HepG2 (cell line): ENCODE results near the gene TBC1D3K. TPM values are rescaled to one million over a fixed set of nuclear protein-coding genes. Genes with fewer than 3 reads are reported as not detected.

ENCODE experiments used
- BRCA1 ChIP-seq: sonication (generic); formaldehyde crosslinking; IDR thresholded peaks from 2 replicates; pipeline ENCODE4 v1.4.0; 2020; ENCODE audit warnings: missing genetic modification reagents
- CEBPG ChIP-seq: IDR thresholded peaks from 2 replicates; pipeline ENCODE4 v1.6.1; 2016
- EP300 ChIP-seq, 3 experiments: sonication (generic) in 1 of 3; formaldehyde crosslinking in 1 of 3; IDR thresholded peaks; 2 replicates each; pipeline versions ENCODE4 v1.5.1 to v1.6.1; 2011 to 2020; ENCODE audit warnings: low read depth in 2 of 3, low read length in 2 of 3, borderline replicate concordance in 1 of 3, improper control_type of control experiment in 1 of 3, mild to moderate bottlenecking in 1 of 3, missing genetic modification reagents in 1 of 3, moderate library complexity in 1 of 3
- ETV5 ChIP-seq: IDR thresholded peaks from 2 replicates; pipeline ENCODE4 v1.6.1; 2018; ENCODE audit warnings: missing biosample characterization, missing genetic modification reagents, inconsistent platforms, borderline replicate concordance
- FOXJ3 ChIP-seq: sonication (generic); formaldehyde crosslinking; IDR thresholded peaks from 2 replicates; pipeline ENCODE4 v1.4.0; 2020; ENCODE audit warnings: missing genetic modification reagents, mild to moderate bottlenecking, borderline replicate concordance
- GABPA ChIP-seq, 2 experiments: IDR thresholded peaks; 2 replicates each; pipeline ENCODE4 v1.6.1; 2011 to 2016; ENCODE audit warnings: low read depth in 2 of 2, low read length in 1 of 2, missing biosample characterization in 1 of 2, missing genetic modification characterization in 1 of 2
- HMG20B ChIP-seq: conservative IDR thresholded peaks from 2 replicates; pipeline ENCODE4 v1.6.1; 2016; ENCODE audit warnings: missing genetic modification reagents, missing compliant biosample characterization
- IRX3 ChIP-seq: sonication (generic); formaldehyde crosslinking; IDR thresholded peaks from 2 replicates; pipeline ENCODE4 v1.8.1; 2023; ENCODE audit warnings: mild to moderate bottlenecking, low read depth, missing genetic modification reagents, borderline replicate concordance
- KMT2B ChIP-seq: IDR thresholded peaks from 2 replicates; pipeline ENCODE4 v1.6.1; 2016; ENCODE audit warnings: missing genetic modification reagents, missing compliant biosample characterization
- PAX8 ChIP-seq: sonication (generic); formaldehyde crosslinking; IDR thresholded peaks from 2 replicates; pipeline ENCODE4 v1.8.0; 2022; ENCODE audit warnings: mild to moderate bottlenecking, missing genetic modification reagents, borderline replicate concordance
- REL ChIP-seq: sonication (generic); formaldehyde crosslinking; conservative IDR thresholded peaks from 2 replicates; pipeline ENCODE4 v1.8.0; 2022; ENCODE audit warnings: mild to moderate bottlenecking, missing genetic modification reagents, moderate library complexity
- REXO4 ChIP-seq: sonication (generic); formaldehyde crosslinking; IDR thresholded peaks from 2 replicates; pipeline ENCODE4 v1.8.0; 2022; ENCODE audit warnings: missing genetic modification reagents, mild to moderate bottlenecking, borderline replicate concordance
- SRSF1 ChIP-seq: fragments of 200-400 bp; formaldehyde crosslinking; optimal IDR thresholded peaks from 2 replicates; pipeline ENCODE3; 2017; ENCODE audit warnings: mild to moderate bottlenecking, low read depth, low read length, moderate library complexity
- ZBTB3 ChIP-seq: sonication (generic); formaldehyde crosslinking; IDR thresholded peaks from 2 replicates; pipeline ENCODE4 v1.4.0; 2020; ENCODE audit warnings: low read depth, mild to moderate bottlenecking, moderate library complexity, missing genetic modification reagents, borderline replicate concordance
- ZNF124 ChIP-seq: sonication (generic); formaldehyde crosslinking; IDR thresholded peaks from 2 replicates; pipeline ENCODE4 v1.4.0; 2020; ENCODE audit warnings: missing genetic modification reagents
- polyA plus RNA-seq, 8 experiments: library from polyadenylated mRNA; depleted of rRNA in 3 of 8; stranded (reverse) in 7 of 8; unstranded in 1 of 8; fragments of >200 nt; fragmentation: Illumina TruSeq in 4 of 8; extraction: Trizol in 4 of 8; gene quantifications; 2 replicates each; pipeline versions ENCODE4 v1.2.1 to v1.2.3, GENCODE V29; 2011 to 2016; ENCODE audit warnings: low read depth in 4 of 8, missing spikeins in 1 of 8, mixed read lengths in 1 of 8; ENCODE audit not compliant: insufficient read depth in 1 of 8
- total RNA-seq, 5 experiments: library from RNA; depleted of rRNA; stranded (reverse); fragments of >200 nt; fragmentation: Illumina TruSeq; extraction: Trizol; gene quantifications; 2 replicates each; pipeline ENCODE4 v1.2.3, GENCODE V29; 2016; ENCODE audit warnings: low read depth in 1 of 5
- TF ChIP-seq, protein P1 (sequence below): sonication (generic); formaldehyde crosslinking; IDR thresholded peaks from 2 replicates; pipeline ENCODE4 v1.4.0; 2020; ENCODE audit warnings: missing genetic modification reagents; ENCODE audit errors: not compliant biosample characterization
- TF ChIP-seq, protein P2 (sequence below): sonication (generic); formaldehyde crosslinking; IDR thresholded peaks from 2 replicates; pipeline ENCODE4 v1.4.0; 2020; ENCODE audit warnings: mild to moderate bottlenecking, missing genetic modification reagents
- TF ChIP-seq, protein P3 (sequence below): sonication (generic); formaldehyde crosslinking; IDR thresholded peaks from 2 replicates; pipeline ENCODE4 v1.8.0; 2022; ENCODE audit warnings: missing genetic modification reagents, mild to moderate bottlenecking, inconsistent platforms, borderline replicate concordance
- TF ChIP-seq, protein P4 (sequence below): sonication (generic); formaldehyde crosslinking; IDR thresholded peaks from 2 replicates; pipeline ENCODE4 v1.5.1; 2020; ENCODE audit warnings: missing genetic modification reagents, mild to moderate bottlenecking, borderline replicate concordance

The TBC1D3K gene
- total and polyA plus RNA-seq, 2 of the 13 experiments (the other 11 are each of a cell fraction or from before 2014, with no cell fraction given): not detected

DNA sequence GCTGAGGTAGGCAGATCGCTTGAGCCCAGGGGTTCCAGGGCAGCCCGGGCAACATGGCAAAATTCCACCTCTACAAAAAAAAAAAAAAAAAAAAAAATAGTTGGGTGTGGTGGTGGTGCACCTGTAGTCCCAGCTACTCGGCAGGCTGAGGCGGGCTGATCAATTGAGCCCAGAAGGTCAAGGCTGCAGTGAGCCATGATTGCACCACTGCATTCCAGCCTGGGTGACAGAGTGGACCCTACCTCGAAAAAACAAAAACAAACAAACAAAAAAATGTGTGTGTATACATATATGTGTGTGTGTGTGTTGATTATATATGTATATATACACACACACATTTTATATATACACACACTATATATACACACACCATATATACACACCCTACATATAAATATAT lies 39.1 kb upstream of the TBC1D3K start (continued):
- no peak for TF ChIP-seq GABPA (IDR thresholded peaks at IDR 0.05; ENCODE audit: low read depth, low read length)
- no peak for TF ChIP-seq GABPA (CRISPR knock-in tag; IDR thresholded peaks at IDR 0.05; ENCODE audit: low read depth)
- TF ChIP-seq ZNF124: no peak
- no peak for TF ChIP-seq IRX3 (CRISPR knock-in tag)
- TF ChIP-seq REXO4 (CRISPR knock-in tag): no peak
- TF ChIP-seq, protein P1, sequence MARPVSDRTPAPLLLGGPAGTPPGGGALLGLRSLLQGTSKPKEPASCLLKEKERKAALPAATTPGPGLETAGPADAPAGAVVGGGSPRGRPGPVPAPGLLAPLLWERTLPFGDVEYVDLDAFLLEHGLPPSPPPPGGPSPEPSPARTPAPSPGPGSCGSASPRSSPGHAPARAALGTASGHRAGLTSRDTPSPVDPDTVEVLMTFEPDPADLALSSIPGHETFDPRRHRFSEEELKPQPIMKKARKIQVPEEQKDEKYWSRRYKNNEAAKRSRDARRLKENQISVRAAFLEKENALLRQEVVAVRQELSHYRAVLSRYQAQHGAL (CRISPR knock-in tag): no peak
- peak; percentile 55 to 56; a peak in 2 of 4 replicates for TF ChIP-seq EP300 (IDR thresholded peaks at IDR 0.05; ENCODE audit: low read depth in 2 of 2, low read length in 2 of 2)
- TF ChIP-seq EP300 (CRISPR knock-in tag; IDR thresholded peaks at IDR 0.05; ENCODE audit: borderline replicate concordance): no peak
- no peak for TF ChIP-seq REL (CRISPR knock-in tag)
- no peak for TF ChIP-seq HMG20B (CRISPR knock-in tag)
- no peak for TF ChIP-seq KMT2B (CRISPR knock-in tag)
- TF ChIP-seq PAX8: no peak
- TF ChIP-seq FOXJ3 (CRISPR knock-in tag): peak; percentile 60; the same call in 1 of the 2 replicates
- no peak for TF ChIP-seq SRSF1
- peak; percentile 83 for TF ChIP-seq CEBPG (CRISPR knock-in tag)
- TF ChIP-seq ZBTB3 (CRISPR knock-in tag): no peak
- TF ChIP-seq, protein P2, sequence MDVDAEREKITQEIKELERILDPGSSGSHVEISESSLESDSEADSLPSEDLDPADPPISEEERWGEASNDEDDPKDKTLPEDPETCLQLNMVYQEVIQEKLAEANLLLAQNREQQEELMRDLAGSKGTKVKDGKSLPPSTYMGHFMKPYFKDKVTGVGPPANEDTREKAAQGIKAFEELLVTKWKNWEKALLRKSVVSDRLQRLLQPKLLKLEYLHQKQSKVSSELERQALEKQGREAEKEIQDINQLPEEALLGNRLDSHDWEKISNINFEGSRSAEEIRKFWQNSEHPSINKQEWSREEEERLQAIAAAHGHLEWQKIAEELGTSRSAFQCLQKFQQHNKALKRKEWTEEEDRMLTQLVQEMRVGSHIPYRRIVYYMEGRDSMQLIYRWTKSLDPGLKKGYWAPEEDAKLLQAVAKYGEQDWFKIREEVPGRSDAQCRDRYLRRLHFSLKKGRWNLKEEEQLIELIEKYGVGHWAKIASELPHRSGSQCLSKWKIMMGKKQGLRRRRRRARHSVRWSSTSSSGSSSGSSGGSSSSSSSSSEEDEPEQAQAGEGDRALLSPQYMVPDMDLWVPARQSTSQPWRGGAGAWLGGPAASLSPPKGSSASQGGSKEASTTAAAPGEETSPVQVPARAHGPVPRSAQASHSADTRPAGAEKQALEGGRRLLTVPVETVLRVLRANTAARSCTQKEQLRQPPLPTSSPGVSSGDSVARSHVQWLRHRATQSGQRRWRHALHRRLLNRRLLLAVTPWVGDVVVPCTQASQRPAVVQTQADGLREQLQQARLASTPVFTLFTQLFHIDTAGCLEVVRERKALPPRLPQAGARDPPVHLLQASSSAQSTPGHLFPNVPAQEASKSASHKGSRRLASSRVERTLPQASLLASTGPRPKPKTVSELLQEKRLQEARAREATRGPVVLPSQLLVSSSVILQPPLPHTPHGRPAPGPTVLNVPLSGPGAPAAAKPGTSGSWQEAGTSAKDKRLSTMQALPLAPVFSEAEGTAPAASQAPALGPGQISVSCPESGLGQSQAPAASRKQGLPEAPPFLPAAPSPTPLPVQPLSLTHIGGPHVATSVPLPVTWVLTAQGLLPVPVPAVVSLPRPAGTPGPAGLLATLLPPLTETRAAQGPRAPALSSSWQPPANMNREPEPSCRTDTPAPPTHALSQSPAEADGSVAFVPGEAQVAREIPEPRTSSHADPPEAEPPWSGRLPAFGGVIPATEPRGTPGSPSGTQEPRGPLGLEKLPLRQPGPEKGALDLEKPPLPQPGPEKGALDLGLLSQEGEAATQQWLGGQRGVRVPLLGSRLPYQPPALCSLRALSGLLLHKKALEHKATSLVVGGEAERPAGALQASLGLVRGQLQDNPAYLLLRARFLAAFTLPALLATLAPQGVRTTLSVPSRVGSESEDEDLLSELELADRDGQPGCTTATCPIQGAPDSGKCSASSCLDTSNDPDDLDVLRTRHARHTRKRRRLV (CRISPR knock-in tag): no peak
- peak; percentile 29; the same call in 1 of the 2 replicates for TF ChIP-seq ETV5 (CRISPR knock-in tag)
- TF ChIP-seq BRCA1 (CRISPR knock-in tag): no peak
- TF ChIP-seq, protein P3, sequence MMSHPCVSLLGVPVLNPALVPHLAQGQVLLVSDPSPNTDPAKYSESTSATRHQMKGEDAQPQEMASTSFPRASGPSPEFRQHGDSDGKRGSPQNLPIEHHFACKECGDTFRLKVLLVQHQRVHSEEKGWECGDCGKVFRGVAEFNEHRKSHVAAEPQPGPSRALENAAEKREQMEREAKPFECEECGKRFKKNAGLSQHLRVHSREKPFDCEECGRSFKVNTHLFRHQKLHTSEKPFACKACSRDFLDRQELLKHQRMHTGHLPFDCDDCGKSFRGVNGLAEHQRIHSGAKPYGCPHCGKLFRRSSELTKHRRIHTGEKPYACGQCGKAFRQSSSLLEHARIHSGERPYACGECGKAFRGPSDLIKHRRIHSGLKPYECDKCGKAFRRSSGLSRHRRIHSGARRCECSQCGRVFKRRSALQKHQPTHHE (CRISPR knock-in tag): no peak
- TF ChIP-seq, protein P4, sequence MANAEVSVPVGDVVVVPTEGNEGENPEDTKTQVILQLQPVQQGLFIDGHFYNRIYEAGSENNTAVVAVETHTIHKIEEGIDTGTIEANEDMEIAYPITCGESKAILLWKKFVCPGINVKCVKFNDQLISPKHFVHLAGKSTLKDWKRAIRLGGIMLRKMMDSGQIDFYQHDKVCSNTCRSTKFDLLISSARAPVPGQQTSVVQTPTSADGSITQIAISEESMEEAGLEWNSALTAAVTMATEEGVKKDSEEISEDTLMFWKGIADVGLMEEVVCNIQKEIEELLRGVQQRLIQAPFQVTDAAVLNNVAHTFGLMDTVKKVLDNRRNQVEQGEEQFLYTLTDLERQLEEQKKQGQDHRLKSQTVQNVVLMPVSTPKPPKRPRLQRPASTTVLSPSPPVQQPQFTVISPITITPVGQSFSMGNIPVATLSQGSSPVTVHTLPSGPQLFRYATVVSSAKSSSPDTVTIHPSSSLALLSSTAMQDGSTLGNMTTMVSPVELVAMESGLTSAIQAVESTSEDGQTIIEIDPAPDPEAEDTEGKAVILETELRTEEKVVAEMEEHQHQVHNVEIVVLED: no peak
